ENCODE data around the gene RAB22A.

Gene RAB22A

DNA sequence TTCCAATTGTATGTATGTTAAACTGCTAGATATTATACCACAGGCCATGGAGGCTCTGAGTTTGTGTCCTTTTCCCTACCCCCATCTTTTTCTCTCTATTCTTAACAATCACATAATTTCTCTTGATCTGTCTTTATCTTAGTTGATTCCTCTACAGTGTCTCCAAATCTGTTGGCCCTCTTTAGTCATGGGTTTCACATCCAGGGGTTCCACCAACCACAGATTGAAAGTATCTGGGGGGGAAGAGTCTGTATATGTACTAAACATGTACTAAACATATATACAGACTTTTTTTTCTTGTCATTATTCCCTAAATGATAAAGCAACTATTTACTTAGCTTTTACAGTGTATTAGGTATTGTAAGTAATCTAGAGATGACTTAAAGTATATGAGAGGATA is 20.2 kb downstream of the RAB22A start:
- ChIA-PET POLR2A (no interaction called here), CTCF (no interaction called here)
- TF ChIP-seq, protein P1, sequence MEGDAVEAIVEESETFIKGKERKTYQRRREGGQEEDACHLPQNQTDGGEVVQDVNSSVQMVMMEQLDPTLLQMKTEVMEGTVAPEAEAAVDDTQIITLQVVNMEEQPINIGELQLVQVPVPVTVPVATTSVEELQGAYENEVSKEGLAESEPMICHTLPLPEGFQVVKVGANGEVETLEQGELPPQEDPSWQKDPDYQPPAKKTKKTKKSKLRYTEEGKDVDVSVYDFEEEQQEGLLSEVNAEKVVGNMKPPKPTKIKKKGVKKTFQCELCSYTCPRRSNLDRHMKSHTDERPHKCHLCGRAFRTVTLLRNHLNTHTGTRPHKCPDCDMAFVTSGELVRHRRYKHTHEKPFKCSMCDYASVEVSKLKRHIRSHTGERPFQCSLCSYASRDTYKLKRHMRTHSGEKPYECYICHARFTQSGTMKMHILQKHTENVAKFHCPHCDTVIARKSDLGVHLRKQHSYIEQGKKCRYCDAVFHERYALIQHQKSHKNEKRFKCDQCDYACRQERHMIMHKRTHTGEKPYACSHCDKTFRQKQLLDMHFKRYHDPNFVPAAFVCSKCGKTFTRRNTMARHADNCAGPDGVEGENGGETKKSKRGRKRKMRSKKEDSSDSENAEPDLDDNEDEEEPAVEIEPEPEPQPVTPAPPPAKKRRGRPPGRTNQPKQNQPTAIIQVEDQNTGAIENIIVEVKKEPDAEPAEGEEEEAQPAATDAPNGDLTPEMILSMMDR (IDR thresholded peaks at IDR 0.05; ENCODE audit: insufficient read depth, low read length, missing control alignments) = no peak
- no peak for DNase-seq (ENCODE audit: low read depth, low spot score)
- H3K4me3 ChIP-seq (ENCODE audit: low read depth, low read length) = no peak overlapping the region

DNA sequence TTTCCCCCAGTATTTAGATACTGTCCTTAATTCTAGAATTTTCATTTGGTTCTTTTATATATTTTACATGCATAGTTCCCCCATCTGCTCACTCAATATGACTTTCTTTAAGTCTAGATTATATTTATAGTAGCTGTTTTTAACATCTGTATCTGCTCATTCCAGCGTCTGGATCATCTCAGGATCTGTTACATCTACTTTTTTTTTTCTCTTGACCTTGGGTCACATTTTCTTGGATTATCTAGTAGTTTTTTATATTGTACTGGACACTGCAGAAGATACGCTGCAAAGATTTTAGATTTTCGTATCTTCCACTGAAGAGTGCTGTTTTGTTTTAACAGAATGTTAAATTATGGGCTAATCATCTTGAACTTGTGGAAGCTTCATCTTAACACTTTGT is 20.7 kb downstream of the RAB22A start:
- POLR2A ChIA-PET = no interaction called here

DNA sequence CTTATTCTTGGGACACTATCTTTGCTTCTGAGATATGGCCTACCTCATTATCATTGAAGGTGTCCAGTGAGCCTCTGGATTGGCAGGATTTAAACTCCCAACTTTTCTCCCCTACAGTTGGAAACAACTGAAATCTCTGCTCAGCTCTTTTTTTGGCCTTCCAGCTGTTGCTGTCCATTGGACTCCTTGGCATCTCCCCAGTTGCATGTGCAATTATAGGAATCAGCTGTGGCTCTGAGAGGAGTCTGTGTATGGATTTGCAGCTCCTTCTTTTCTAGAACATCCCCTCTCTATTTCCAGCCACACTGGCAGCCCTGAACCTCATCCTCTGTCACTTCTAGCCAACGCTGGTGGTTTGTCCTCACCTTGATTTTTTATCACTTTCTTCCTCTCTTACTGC is 21.2 kb downstream of the RAB22A start:
- no peak for DNase-seq (ENCODE audit: low read depth, low spot score)
- TF ChIP-seq, protein P1 (IDR thresholded peaks at IDR 0.05; ENCODE audit: insufficient read depth, low read length, missing control alignments) = no peak
- ChIA-PET CTCF (interaction anchor here (0.9 to 1.4 kb wide), 2 partner anchors 11 to 14 kb away, joined by 3 to 4 read pairs; no protein-coding TSS in a partner anchor), POLR2A (no interaction called here)
- no peak overlapping the region for H3K4me3 ChIP-seq (ENCODE audit: low read depth, low read length)

More for the DNA sequence above, 20.7 kb downstream of the RAB22A start:
- CTCF ChIA-PET = interaction anchor here (0.9 to 1.4 kb wide), 2 partner anchors 11 to 14 kb away, joined by 3 to 4 read pairs; no protein-coding TSS in a partner anchor
- H3K4me3 ChIP-seq (ENCODE audit: low read depth, low read length) = no peak overlapping the region
- no peak for DNase-seq (ENCODE audit: low read depth, low spot score)
- TF ChIP-seq, protein P1 (IDR thresholded peaks at IDR 0.05; ENCODE audit: insufficient read depth, low read length, missing control alignments) = no peak

GRCh38 chr20:58331961-58332551 is 22.5 kb downstream of the RAB22A start:
- DNase-seq (ENCODE audit: low read depth, low spot score) = no peak
- POLR2A ChIA-PET = no interaction called here

DNA sequence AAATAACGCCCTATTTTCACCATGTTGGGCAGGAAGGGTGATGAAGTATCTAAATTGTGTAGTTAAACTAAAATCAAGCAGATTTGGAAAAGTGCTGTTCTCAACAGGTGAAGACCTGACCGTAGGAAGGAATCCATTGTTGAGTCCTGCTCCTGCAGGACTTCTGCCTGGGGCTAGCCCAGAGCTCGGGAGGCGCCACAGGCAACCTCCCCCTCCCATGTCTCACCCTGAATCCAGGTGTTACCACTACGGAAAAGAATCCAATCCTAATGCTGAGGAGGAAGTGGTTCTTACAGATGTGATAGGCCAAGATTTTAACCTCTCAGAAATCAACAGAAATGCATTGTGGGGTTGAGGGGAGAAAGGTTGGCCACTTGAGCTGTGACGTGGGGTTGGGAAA is 30.2 kb downstream of the RAB22A start:
- DNase-seq (ENCODE audit: low read depth, low spot score) = no peak
- H3K4me3 ChIP-seq (ENCODE audit: low read depth, low read length) = no peak overlapping the region
- TF ChIP-seq, protein P1 (IDR thresholded peaks at IDR 0.05; ENCODE audit: insufficient read depth, low read length, missing control alignments) = no peak
- ChIA-PET POLR2A (no interaction called here), CTCF (no interaction called here)

More at GRCh38 chr20:58331961-58332551, 22.5 kb downstream of the RAB22A start:
- no peak overlapping the region for H3K4me3 ChIP-seq (ENCODE audit: low read depth, low read length)
- CTCF ChIA-PET = interaction anchor here (0.7 to 0.9 kb wide), 2 partner anchors 9 to 13 kb away, joined by 3 read pairs; no protein-coding TSS in a partner anchor
- TF ChIP-seq, protein P1 (IDR thresholded peaks at IDR 0.05; ENCODE audit: insufficient read depth, low read length, missing control alignments) = no peak

DNA sequence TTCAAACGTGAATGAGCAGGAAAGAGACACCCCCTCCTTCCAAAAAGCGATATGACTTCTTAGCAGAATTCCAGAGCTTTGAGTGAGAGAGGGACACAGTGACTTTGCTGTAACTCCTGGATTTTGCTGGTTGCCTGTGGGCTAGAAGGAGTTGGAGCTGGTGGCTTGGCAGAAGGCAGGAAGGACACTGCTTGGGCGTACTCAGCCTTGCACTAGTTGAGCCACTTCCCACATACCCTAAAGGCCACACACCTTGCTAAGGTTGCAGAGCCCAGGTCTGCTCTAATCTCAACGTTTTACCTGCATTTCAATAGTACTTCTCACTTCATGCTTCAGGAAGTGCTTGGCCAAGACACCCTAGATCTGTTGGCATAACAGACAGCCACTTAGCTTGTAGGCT is 30.6 kb downstream of the RAB22A start:
- H3K4me3 ChIP-seq (ENCODE audit: low read depth, low read length) = no peak overlapping the region
- CTCF ChIA-PET = no interaction called here
- TF ChIP-seq, protein P1 (IDR thresholded peaks at IDR 0.05; ENCODE audit: insufficient read depth, low read length, missing control alignments) = no peak
- DNase-seq (ENCODE audit: low read depth, low spot score) = no peak
- POLR2A ChIA-PET = no interaction called here
